K562 (cell line): ENCODE data around the gene RBAK. TPM values are rescaled to one million over a fixed set of nuclear protein-coding genes. Genes with fewer than 3 reads are reported as not detected.

Experiments used
- CBFB ChIP-seq: sonication (generic); formaldehyde crosslinking; IDR thresholded peaks from 2 replicates; pipeline ENCODE4 v1.4.0; 2020; ENCODE audit warnings: mild to moderate bottlenecking, missing genetic modification reagents
- CBX5 ChIP-seq: IDR thresholded peaks from 2 replicates; pipeline ENCODE4 v1.6.1; 2014; ENCODE audit warnings: low read depth, borderline replicate concordance
- FOXA3 ChIP-seq, 2 experiments: fragments of 450-650 bp in 1 of 2; sonication (generic) in 1 of 2; formaldehyde crosslinking; IDR thresholded peaks in 1 of 2; conservative IDR thresholded peaks in 1 of 2; 2 replicates each; pipeline versions ENCODE4 v1.4.0 to v1.8.0; 2020 to 2022; ENCODE audit warnings: mild to moderate bottlenecking in 2 of 2, missing genetic modification reagents in 1 of 2
- GTF2E2 ChIP-seq: fragments of 200-800 bp; sonication (Bioruptor generic); IDR thresholded peaks from 2 replicates; pipeline ENCODE4 v1.6.1; 2016; ENCODE audit warnings: missing genetic modification characterization, missing compliant biosample characterization
- JUN ChIP-seq, 2 experiments: sonication (generic) in 1 of 2; formaldehyde crosslinking in 1 of 2; IDR thresholded peaks; 2 replicates each; pipeline versions ENCODE4 v1.6.1 to v1.8.0; 2012 to 2022; ENCODE audit warnings: borderline replicate concordance in 2 of 2, mild to moderate bottlenecking in 2 of 2, improper control_type of control experiment in 1 of 2, low read depth in 1 of 2, low read length in 1 of 2, missing genetic modification reagents in 1 of 2
- KDM5B ChIP-seq: fragments of 200-600 bp; sonication (generic); IDR thresholded peaks from 2 replicates; pipeline ENCODE4 v1.6.1; 2012; ENCODE audit warnings: low read depth, mild to moderate bottlenecking, moderate library complexity, low read length, control low read depth, inconsistent platforms; ENCODE audit not compliant: insufficient replicate concordance
- KLF6 ChIP-seq: fragments of 250-450 bp; sonication (Bioruptor Pico); IDR thresholded peaks from 2 replicates; pipeline ENCODE4 v1.4.0; 2020; ENCODE audit warnings: mild to moderate bottlenecking, moderate library complexity, borderline replicate concordance
- LCOR ChIP-seq: sonication (generic); formaldehyde crosslinking; IDR thresholded peaks from 2 replicates; pipeline ENCODE4 v1.8.0; 2022; ENCODE audit warnings: mild to moderate bottlenecking, missing genetic modification reagents
- MAZ ChIP-seq, 2 experiments: fragments of 450-650 bp in 1 of 2; sonication (generic) in 1 of 2; formaldehyde crosslinking; IDR thresholded peaks in 1 of 2; conservative IDR thresholded peaks in 1 of 2; 2 replicates each; pipeline versions ENCODE4 v1.4.0 to v1.5.0; 2020; ENCODE audit warnings: mild to moderate bottlenecking in 1 of 2, missing genetic modification reagents in 1 of 2
- MCM7 ChIP-seq, 2 experiments: fragments of 450-650 bp; IDR thresholded peaks; 2 replicates each; pipeline ENCODE4 v1.6.1; 2016 to 2018
- POU5F1 ChIP-seq: fragments of 150-350 bp; IDR thresholded peaks from 2 replicates; pipeline ENCODE4 v1.6.1; 2014; ENCODE audit warnings: borderline replicate concordance, low read length, low read depth, mild to moderate bottlenecking; ENCODE audit not compliant: partially characterized antibody
- RFX5 ChIP-seq: IDR thresholded peaks from 2 replicates; pipeline ENCODE4 v1.6.1; 2011; ENCODE audit warnings: low read depth, mild to moderate bottlenecking, improper control_type of control experiment, low read length
- RFX7 ChIP-seq: fragments of 250-450 bp; sonication (Bioruptor Pico); IDR thresholded peaks from 2 replicates; pipeline ENCODE4 v1.5.1; 2021; ENCODE audit warnings: mild to moderate bottlenecking
- SIRT6 ChIP-seq: IDR thresholded peaks from one replicate; pipeline ENCODE4 v1.6.1; 2012; ENCODE audit warnings: low read depth, mild to moderate bottlenecking, control low read depth, inconsistent platforms, low read length, moderate library complexity
- ZNF197 ChIP-seq: fragments of 200-800 bp; sonication (Bioruptor generic); IDR thresholded peaks from 2 replicates; pipeline ENCODE4 v1.6.1; 2016; ENCODE audit warnings: low read depth, missing genetic modification characterization, missing compliant biosample characterization
- ZNF707 ChIP-seq: fragments of 250-450 bp; sonication (Bioruptor Pico); conservative IDR thresholded peaks from 2 replicates; pipeline ENCODE4 v1.8.0; 2022; ENCODE audit warnings: inconsistent platforms, mild to moderate bottlenecking, moderate library complexity
- ZNF717 ChIP-seq: fragments of 250-450 bp; sonication (Bioruptor Pico); IDR thresholded peaks from 2 replicates; pipeline ENCODE4 v1.5.0; 2021
- polyA plus RNA-seq, 8 experiments: library from polyadenylated mRNA; depleted of rRNA in 4 of 8; stranded (reverse) in 5 of 8; unstranded in 3 of 8; fragments of >200 nt; fragmentation: Nextera tagmentation in 2 of 8; fragmentation: Illumina TruSeq in 1 of 8; extraction: Ambion mirVana in 2 of 8; extraction: Trizol in 1 of 8; gene quantifications; 2 replicates each; pipeline versions ENCODE4 v1.2.1 to v1.2.3, GENCODE V29; 2011 to 2014; ENCODE audit warnings: inconsistent platforms in 1 of 8, missing spikeins in 1 of 8
- total RNA-seq, 7 experiments: library from RNA; depleted of rRNA in 6 of 7; stranded (reverse); fragments of >200 nt in 6 of 7; fragmentation: Illumina TruSeq in 2 of 7; extraction: Trizol in 2 of 7; gene quantifications; 2 replicates each; pipeline versions ENCODE4 v1.2.1 to v1.2.3, GENCODE V29; 2011 to 2021; ENCODE audit warnings: low replicate concordance in 1 of 7
- TF ChIP-seq, protein P1 (sequence below): sonication (generic); formaldehyde crosslinking; IDR thresholded peaks from 2 replicates; pipeline ENCODE4 v1.9.0; 2022; ENCODE audit warnings: mild to moderate bottlenecking, missing genetic modification reagents
- TF ChIP-seq, protein P2 (sequence below), 2 experiments: fragments of 200-800 bp in 1 of 2; sonication (Bioruptor generic) in 1 of 2; sonication (generic) in 1 of 2; formaldehyde crosslinking in 1 of 2; IDR thresholded peaks in 1 of 2; conservative IDR thresholded peaks in 1 of 2; 2 replicates each; pipeline versions ENCODE4 v1.5.0 to v1.6.1; 2016 to 2020; ENCODE audit warnings: missing compliant biosample characterization in 1 of 2, missing genetic modification characterization in 1 of 2, missing genetic modification reagents in 1 of 2
- TF ChIP-seq, protein P3 (sequence below): fragments of 450-650 bp; IDR thresholded peaks from one replicate; pipeline ENCODE4 v1.6.1; 2018; ENCODE audit warnings: mild to moderate bottlenecking, moderate library complexity; ENCODE audit not compliant: partially characterized antibody
- TF ChIP-seq, protein P4 (sequence below), 3 experiments: IDR thresholded peaks in 2 of 3; conservative IDR thresholded peaks in 1 of 3; 2 replicates each; pipeline ENCODE4 v1.5.1; 2011 to 2012; ENCODE audit warnings: low read length in 3 of 3, mild to moderate bottlenecking in 3 of 3, control low read depth in 2 of 3, improper control_type of control experiment in 1 of 3, inconsistent platforms in 1 of 3, low read depth in 1 of 3, mixed read lengths in 1 of 3, moderate library complexity in 1 of 3; ENCODE audit not compliant: insufficient read depth in 2 of 3

The RBAK gene
- total and polyA plus RNA-seq, 9 of the 15 experiments (the other 6 are each of a cell fraction or from before 2014, with no cell fraction given), result 2.7 to 13.2 (median 10.1) TPM

DNA sequence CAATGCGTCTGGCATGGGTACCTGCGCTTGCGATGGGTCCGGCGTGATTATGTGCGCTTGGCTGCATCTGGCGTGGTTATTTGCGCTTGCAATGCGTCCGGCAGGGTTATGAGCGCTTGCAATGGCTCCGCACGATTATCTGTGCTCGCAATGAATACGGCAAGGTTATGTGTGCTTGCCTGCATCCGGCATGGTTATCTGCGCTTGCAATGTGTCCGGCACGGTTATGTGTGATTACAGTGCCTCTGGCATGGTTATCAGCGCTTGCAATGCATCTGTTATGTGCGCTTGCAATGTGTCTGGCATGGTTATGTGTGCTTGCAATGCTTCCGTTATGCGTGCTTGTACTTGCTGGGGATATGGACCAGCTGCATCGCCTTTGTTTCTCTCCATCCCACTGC lies 37.7 kb downstream of the RBAK start (continued):
- TF ChIP-seq, protein P1, sequence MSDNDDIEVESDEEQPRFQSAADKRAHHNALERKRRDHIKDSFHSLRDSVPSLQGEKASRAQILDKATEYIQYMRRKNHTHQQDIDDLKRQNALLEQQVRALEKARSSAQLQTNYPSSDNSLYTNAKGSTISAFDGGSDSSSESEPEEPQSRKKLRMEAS (CRISPR knock-in tag), result peak; percentile 93
- TF ChIP-seq POU5F1 (no peak), ZNF197 (no peak), CBFB (CRISPR knock-in tag) (no peak), FOXA3 (CRISPR knock-in tag; conservative IDR thresholded peaks at IDR 0.05 in 1 of 2, IDR thresholded peaks at IDR 0.05 in 1 of 2) (peak in 1 of 2 experiments; percentile 78; a peak in 1 of 4 replicates), MCM7 (IDR thresholded peaks at IDR 0.05) (no peak), ZNF707 (no peak), JUN (IDR thresholded peaks at IDR 0.05; ENCODE audit: borderline replicate concordance, low read depth, low read length) (no peak), JUN (CRISPR knock-in tag; IDR thresholded peaks at IDR 0.05; ENCODE audit: borderline replicate concordance) (0 out of 2 replicates have a peak, but pooled peaks have one; percentile 11), ZNF717 (CRISPR knock-in tag) (no peak), RFX7 (CRISPR knock-in tag) (no peak), CBX5 (no peak), SIRT6 (no peak), RFX5 (no peak), KLF6 (no peak), GTF2E2 (tag) (no peak), KDM5B (no peak), MAZ (CRISPR knock-in tag; conservative IDR thresholded peaks at IDR 0.05 in 1 of 2, IDR thresholded peaks at IDR 0.05 in 1 of 2) (no peak), LCOR (CRISPR knock-in tag) (no peak)
- TF ChIP-seq, protein P2, sequence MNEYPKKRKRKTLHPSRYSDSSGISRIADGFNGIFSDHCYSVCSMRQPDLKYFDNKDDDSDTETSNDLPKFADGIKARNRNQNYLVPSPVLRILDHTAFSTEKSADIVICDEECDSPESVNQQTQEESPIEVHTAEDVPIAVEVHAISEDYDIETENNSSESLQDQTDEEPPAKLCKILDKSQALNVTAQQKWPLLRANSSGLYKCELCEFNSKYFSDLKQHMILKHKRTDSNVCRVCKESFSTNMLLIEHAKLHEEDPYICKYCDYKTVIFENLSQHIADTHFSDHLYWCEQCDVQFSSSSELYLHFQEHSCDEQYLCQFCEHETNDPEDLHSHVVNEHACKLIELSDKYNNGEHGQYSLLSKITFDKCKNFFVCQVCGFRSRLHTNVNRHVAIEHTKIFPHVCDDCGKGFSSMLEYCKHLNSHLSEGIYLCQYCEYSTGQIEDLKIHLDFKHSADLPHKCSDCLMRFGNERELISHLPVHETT (CRISPR knock-in tag; conservative IDR thresholded peaks at IDR 0.05 in 1 of 2, IDR thresholded peaks at IDR 0.05 in 1 of 2), result no peak
- TF ChIP-seq, protein P3, sequence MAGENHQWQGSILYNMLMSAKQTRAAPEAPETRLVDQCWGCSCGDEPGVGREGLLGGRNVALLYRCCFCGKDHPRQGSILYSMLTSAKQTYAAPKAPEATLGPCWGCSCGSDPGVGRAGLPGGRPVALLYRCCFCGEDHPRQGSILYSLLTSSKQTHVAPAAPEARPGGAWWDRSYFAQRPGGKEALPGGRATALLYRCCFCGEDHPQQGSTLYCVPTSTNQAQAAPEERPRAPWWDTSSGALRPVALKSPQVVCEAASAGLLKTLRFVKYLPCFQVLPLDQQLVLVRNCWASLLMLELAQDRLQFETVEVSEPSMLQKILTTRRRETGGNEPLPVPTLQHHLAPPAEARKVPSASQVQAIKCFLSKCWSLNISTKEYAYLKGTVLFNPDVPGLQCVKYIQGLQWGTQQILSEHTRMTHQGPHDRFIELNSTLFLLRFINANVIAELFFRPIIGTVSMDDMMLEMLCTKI, result no peak
- TF ChIP-seq, protein P4, sequence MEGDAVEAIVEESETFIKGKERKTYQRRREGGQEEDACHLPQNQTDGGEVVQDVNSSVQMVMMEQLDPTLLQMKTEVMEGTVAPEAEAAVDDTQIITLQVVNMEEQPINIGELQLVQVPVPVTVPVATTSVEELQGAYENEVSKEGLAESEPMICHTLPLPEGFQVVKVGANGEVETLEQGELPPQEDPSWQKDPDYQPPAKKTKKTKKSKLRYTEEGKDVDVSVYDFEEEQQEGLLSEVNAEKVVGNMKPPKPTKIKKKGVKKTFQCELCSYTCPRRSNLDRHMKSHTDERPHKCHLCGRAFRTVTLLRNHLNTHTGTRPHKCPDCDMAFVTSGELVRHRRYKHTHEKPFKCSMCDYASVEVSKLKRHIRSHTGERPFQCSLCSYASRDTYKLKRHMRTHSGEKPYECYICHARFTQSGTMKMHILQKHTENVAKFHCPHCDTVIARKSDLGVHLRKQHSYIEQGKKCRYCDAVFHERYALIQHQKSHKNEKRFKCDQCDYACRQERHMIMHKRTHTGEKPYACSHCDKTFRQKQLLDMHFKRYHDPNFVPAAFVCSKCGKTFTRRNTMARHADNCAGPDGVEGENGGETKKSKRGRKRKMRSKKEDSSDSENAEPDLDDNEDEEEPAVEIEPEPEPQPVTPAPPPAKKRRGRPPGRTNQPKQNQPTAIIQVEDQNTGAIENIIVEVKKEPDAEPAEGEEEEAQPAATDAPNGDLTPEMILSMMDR (IDR thresholded peaks at IDR 0.05 in 2 of 3, conservative IDR thresholded peaks at IDR 0.05 in 1 of 3; ENCODE audit: insufficient read depth in 2 of 3, low read depth in 1 of 3, low read length in 3 of 3), result no peak
